GM19240 (cell line): ENCODE data around the gene ARF6.
"Not testable (repeated sequence)": the region's sequence is repeated elsewhere in the genome, so short reads cannot be mapped to it uniquely, and the experiment has no call there.

ENCODE experiments used
- DNase-seq: peaks from one replicate; pipeline ENCODE4 v3.0.0; 2011; ENCODE audit warnings: low spot score; ENCODE audit not compliant: insufficient read length

Gene ARF6

GRCh38 chr14:49905989-49906388 lies 13.1 kb downstream of the ARF6 start:
- DNase-seq = no peak

GRCh38 chr14:49907186-49907585 lies 14.3 kb downstream of the ARF6 start:
- no peak for DNase-seq

- DNase-seq = no peak
Observed at GRCh38 chr14:49908433-49908782, 15.5 kb downstream of the ARF6 start.

GRCh38 chr14:49909016-49909415 lies 16.1 kb downstream of the ARF6 start:
- no peak for DNase-seq

- no peak for DNase-seq
Observed at GRCh38 chr14:49915085-49915484, 22.2 kb downstream of the ARF6 start.

- DNase-seq = no peak
Observed at GRCh38 chr14:49918706-49919105, 25.8 kb downstream of the ARF6 start.

- DNase-seq = no peak
Observed at GRCh38 chr14:49919825-49920659, 27.2 kb downstream of the ARF6 start.

- no peak for DNase-seq
Observed at GRCh38 chr14:49920935-49921334, 28.1 kb downstream of the ARF6 start.

GRCh38 chr14:49921401-49921800 lies 28.5 kb downstream of the ARF6 start:
- no peak for DNase-seq

- no peak for DNase-seq
Observed at GRCh38 chr14:49923442-49923841, 30.6 kb downstream of the ARF6 start.

GRCh38 chr14:49923881-49924280 lies 31.0 kb downstream of the ARF6 start:
- no peak for DNase-seq

GRCh38 chr14:49924852-49925251 lies 32.0 kb downstream of the ARF6 start:
- DNase-seq = no peak

- DNase-seq = no peak
Observed at GRCh38 chr14:49926803-49927202, 33.9 kb downstream of the ARF6 start.

- DNase-seq = no peak
Observed at GRCh38 chr14:49928015-49928414, 35.1 kb downstream of the ARF6 start.

- DNase-seq = no peak
Observed at GRCh38 chr14:49930720-49931119, 37.8 kb downstream of the ARF6 start.

- no peak for DNase-seq
Observed at GRCh38 chr14:49931523-49931922, 38.6 kb downstream of the ARF6 start.

- no peak for DNase-seq
Observed at GRCh38 chr14:49933128-49933527, 40.2 kb downstream of the ARF6 start.

- no peak for DNase-seq
Observed at GRCh38 chr14:49933704-49934103, 40.8 kb downstream of the ARF6 start.

GRCh38 chr14:49934646-49935045 lies 41.8 kb downstream of the ARF6 start:
- no peak for DNase-seq

GRCh38 chr14:49935526-49935925 lies 42.6 kb downstream of the ARF6 start:
- no peak for DNase-seq

- not testable (repeated sequence) for DNase-seq
Observed at GRCh38 chr14:49936246-49936645, 43.4 kb downstream of the ARF6 start.

GRCh38 chr14:49936882-49937281 lies 44.0 kb downstream of the ARF6 start:
- DNase-seq = not testable (repeated sequence)

- DNase-seq = not testable (repeated sequence)
Observed at GRCh38 chr14:49939215-49939614, 46.3 kb downstream of the ARF6 start.
